HUES6 (cell line): ENCODE data around the gene METTL9.
"Not testable (repeated sequence)": the region's sequence is repeated elsewhere in the genome, so short reads cannot be mapped to it uniquely, and the experiment has no call there.

Experiments used
- H3K27ac ChIP-seq: 2 replicates; pipeline ENCODE4 v1.7.0; 2013; ENCODE audit warnings: low read depth, mild to moderate bottlenecking, low read length, inconsistent platforms
- H3K27me3 ChIP-seq: 2 replicates; pipeline ENCODE4 v1.6.1; 2013; ENCODE audit warnings: low read length; ENCODE audit not compliant: control insufficient read depth, insufficient read depth
- H3K36me3 ChIP-seq: 2 replicates; pipeline ENCODE4 v1.6.1; 2013; ENCODE audit warnings: low read length; ENCODE audit not compliant: control insufficient read depth, insufficient read depth
- H3K4me1 ChIP-seq: 2 replicates; pipeline ENCODE4 v1.6.1; 2013; ENCODE audit warnings: low read length; ENCODE audit not compliant: control insufficient read depth, insufficient read depth
- H3K4me3 ChIP-seq: 2 replicates; pipeline ENCODE4 v1.5.1; 2013; ENCODE audit warnings: low read depth, low read length
- H3K9ac ChIP-seq: one replicate; pipeline ENCODE4 v1.6.1; 2013; ENCODE audit warnings: mild to moderate bottlenecking, low read length
- H3K9me3 ChIP-seq: 2 replicates; pipeline ENCODE4 v1.6.1; 2013; ENCODE audit warnings: low read depth, low read length; ENCODE audit not compliant: control insufficient read depth, insufficient read depth

METTL9 gene

GRCh38 chr16:21597561-21598030 lies 1.8 kb upstream of the METTL9 start:
- no peak overlapping the region for H3K4me3 ChIP-seq
- no peaks in the 10 kb centered on the region for H3K9me3 ChIP-seq
- H3K27ac ChIP-seq: no peak overlapping the region
- no peaks in the 10 kb centered on the region for H3K4me1 ChIP-seq
- H3K27me3 ChIP-seq: no peaks in the 10 kb centered on the region
- H3K9ac ChIP-seq: no peak overlapping the region
- no peaks in the 10 kb centered on the region for H3K36me3 ChIP-seq

GRCh38 chr16:21598206-21598605 lies 1.2 kb upstream of the METTL9 start:
- no peak overlapping the region for H3K27ac ChIP-seq
- H3K4me3 ChIP-seq: peak overlapping the region; percentile 99
- peak overlapping the region; percentile 95 for H3K9ac ChIP-seq
- H3K9me3 ChIP-seq: no peaks in the 10 kb centered on the region
- H3K36me3 ChIP-seq: no peaks in the 10 kb centered on the region
- H3K4me1 ChIP-seq: no peaks in the 10 kb centered on the region
- H3K27me3 ChIP-seq: no peaks in the 10 kb centered on the region

GRCh38 chr16:21598701-21599121 lies 666 bp upstream of the METTL9 start:
- Histone ChIP-seq H3K9ac (peak overlapping the region; percentile 95), H3K36me3 (no peaks in the 10 kb centered on the region), H3K4me1 (no peaks in the 10 kb centered on the region), H3K27ac (peak overlapping the region; percentile 52; the same call in 1 of the 2 replicates), H3K4me3 (peak overlapping the region; percentile 99), H3K27me3 (no peaks in the 10 kb centered on the region), H3K9me3 (no peaks in the 10 kb centered on the region)

- Histone ChIP-seq H3K27ac (peak overlapping the region; percentile 95; the same call in 1 of the 2 replicates), H3K9ac (peak overlapping the region; percentile 95), H3K4me1 (no peaks in the 10 kb centered on the region), H3K36me3 (no peaks in the 10 kb centered on the region), H3K9me3 (no peaks in the 10 kb centered on the region), H3K27me3 (no peaks in the 10 kb centered on the region), H3K4me3 (peak overlapping the region; percentile 99)
Observed at GRCh38 chr16:21600031-21600773, 825 bp downstream of the METTL9 start.

GRCh38 chr16:21602785-21603184 lies 3.4 kb downstream of the METTL9 start:
- H3K4me1 ChIP-seq: 0 out of 2 replicates have a peak, but pooled peaks cover 4% of the 10 kb centered on the region
- no peak overlapping the region for H3K27ac ChIP-seq
- no peak overlapping the region for H3K4me3 ChIP-seq
- no peak overlapping the region for H3K9ac ChIP-seq
- no peaks in the 10 kb centered on the region for H3K9me3 ChIP-seq
- no peaks in the 10 kb centered on the region for H3K36me3 ChIP-seq
- no peaks in the 10 kb centered on the region for H3K27me3 ChIP-seq

GRCh38 chr16:21603928-21604327 lies 4.6 kb downstream of the METTL9 start:
- Histone ChIP-seq H3K4me1 (peaks cover 11% of the 10 kb centered on the region; the same call in 1 of the 2 replicates), H3K27me3 (no peaks in the 10 kb centered on the region), H3K4me3 (no peak overlapping the region), H3K36me3 (no peaks in the 10 kb centered on the region), H3K9ac (no peak overlapping the region), H3K27ac (no peak overlapping the region), H3K9me3 (no peaks in the 10 kb centered on the region)

- H3K27me3 ChIP-seq, H3K9ac ChIP-seq, H3K4me3 ChIP-seq, H3K27ac ChIP-seq, H3K9me3 ChIP-seq, H3K36me3 ChIP-seq: not testable (repeated sequence)
- peaks cover 30% of the 10 kb centered on the region for H3K4me1 ChIP-seq
Observed at GRCh38 chr16:21605848-21606247, 6.5 kb downstream of the METTL9 start.

- Histone ChIP-seq H3K4me3 (no peak overlapping the region), H3K9me3 (no peaks in the 10 kb centered on the region), H3K36me3 (no peaks in the 10 kb centered on the region), H3K27ac (no peak overlapping the region), H3K9ac (no peak overlapping the region), H3K4me1 (peaks cover 43% of the 10 kb centered on the region), H3K27me3 (no peaks in the 10 kb centered on the region)
Observed at GRCh38 chr16:21608639-21609328, 9.4 kb downstream of the METTL9 start.

- Histone ChIP-seq H3K9ac (no peak overlapping the region), H3K27ac (no peak overlapping the region), H3K4me3 (no peak overlapping the region), H3K36me3 (no peaks in the 10 kb centered on the region), H3K27me3 (no peaks in the 10 kb centered on the region), H3K9me3 (no peaks in the 10 kb centered on the region), H3K4me1 (peaks cover 43% of the 10 kb centered on the region)
Observed at GRCh38 chr16:21610006-21610544, 10.7 kb downstream of the METTL9 start.

- Histone ChIP-seq H3K9me3 (no peaks in the 10 kb centered on the region), H3K9ac (no peak overlapping the region), H3K27me3 (no peaks in the 10 kb centered on the region), H3K4me3 (no peak overlapping the region), H3K27ac (no peak overlapping the region), H3K36me3 (no peaks in the 10 kb centered on the region), H3K4me1 (peaks cover 43% of the 10 kb centered on the region)
Observed at GRCh38 chr16:21610766-21611165, 11.4 kb downstream of the METTL9 start.

GRCh38 chr16:21611198-21611555 lies 11.8 kb downstream of the METTL9 start:
- Histone ChIP-seq H3K36me3 (no peaks in the 10 kb centered on the region), H3K27me3 (no peaks in the 10 kb centered on the region), H3K4me1 (peaks cover 43% of the 10 kb centered on the region), H3K27ac (no peak overlapping the region), H3K4me3 (no peak overlapping the region), H3K9me3 (no peaks in the 10 kb centered on the region), H3K9ac (no peak overlapping the region)
